ENCODE measurements around the gene INPP4B. TPM values are rescaled to one million over a fixed set of nuclear protein-coding genes. Genes with fewer than 3 reads are reported as not detected.

Gene INPP4B
- total RNA-seq, 1 donor from 2014 or later = 10.9 TPM

GRCh38 chr4:142142366-142143054 lies 703.6 kb downstream of the INPP4B start:
- no peak for TF ChIP-seq CTCF (IDR thresholded peaks at IDR 0.05; ENCODE audit: insufficient read depth, low read length, poor library complexity, severe bottlenecking)
- no peaks in the 10 kb centered on the region for H3K27me3 ChIP-seq (ENCODE audit: control insufficient read depth, insufficient read depth, low read length)
- H3K4me3 ChIP-seq (ENCODE audit: low read depth, low read length) = no peak overlapping the region
- H3K36me3 ChIP-seq (ENCODE audit: control insufficient read depth, insufficient read depth, low read length) = no peaks in the 10 kb centered on the region
- DNase-seq (ENCODE audit: low read depth) = no peak

GRCh38 chr4:142141224-142141623 lies 704.9 kb downstream of the INPP4B start:
- H3K4me3 ChIP-seq (ENCODE audit: low read depth, low read length) = no peak overlapping the region
- no peaks in the 10 kb centered on the region for H3K36me3 ChIP-seq (ENCODE audit: control insufficient read depth, insufficient read depth, low read length)
- H3K27me3 ChIP-seq (ENCODE audit: control insufficient read depth, insufficient read depth, low read length) = no peaks in the 10 kb centered on the region
- no peak for TF ChIP-seq CTCF (IDR thresholded peaks at IDR 0.05; ENCODE audit: insufficient read depth, low read length, poor library complexity, severe bottlenecking)
- no peak for DNase-seq (ENCODE audit: low read depth)

- Histone ChIP-seq H3K36me3 (ENCODE audit: control insufficient read depth, insufficient read depth, low read length) (no peaks in the 10 kb centered on the region), H3K4me3 (ENCODE audit: low read depth, low read length) (no peak overlapping the region), H3K27me3 (ENCODE audit: control insufficient read depth, insufficient read depth, low read length) (no peaks in the 10 kb centered on the region)
- TF ChIP-seq CTCF (IDR thresholded peaks at IDR 0.05; ENCODE audit: insufficient read depth, low read length, poor library complexity, severe bottlenecking) = no peak
- DNase-seq (ENCODE audit: low read depth) = no peak
Observed at GRCh38 chr4:142130666-142131065, 715.4 kb downstream of the INPP4B start.

DNA sequence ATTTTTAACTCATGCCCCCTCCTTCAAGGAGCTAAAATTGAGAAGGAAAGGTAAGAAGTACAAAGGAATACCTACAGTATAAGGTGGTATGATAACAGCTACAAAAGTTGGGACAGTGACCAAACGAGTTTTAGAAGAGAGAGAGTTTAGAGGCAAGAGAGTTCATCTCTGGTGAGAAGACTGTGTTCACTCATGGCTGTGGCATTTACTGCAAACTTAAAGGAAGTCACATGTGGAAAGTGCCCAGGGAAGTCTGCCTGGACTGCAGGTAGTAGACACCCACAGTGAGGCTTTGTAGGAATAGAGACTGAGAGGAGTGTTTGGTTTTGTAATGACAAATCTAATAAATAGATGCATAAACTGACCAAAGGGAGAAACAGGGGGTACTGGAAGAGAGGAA lies 716.2 kb downstream of the INPP4B start:
- H3K4me3 ChIP-seq (ENCODE audit: low read depth, low read length) = no peak overlapping the region
- TF ChIP-seq CTCF (IDR thresholded peaks at IDR 0.05; ENCODE audit: insufficient read depth, low read length, poor library complexity, severe bottlenecking) = no peak
- no peaks in the 10 kb centered on the region for H3K27me3 ChIP-seq (ENCODE audit: control insufficient read depth, insufficient read depth, low read length)
- DNase-seq (ENCODE audit: low read depth) = no peak
- H3K36me3 ChIP-seq (ENCODE audit: control insufficient read depth, insufficient read depth, low read length) = no peaks in the 10 kb centered on the region

DNA sequence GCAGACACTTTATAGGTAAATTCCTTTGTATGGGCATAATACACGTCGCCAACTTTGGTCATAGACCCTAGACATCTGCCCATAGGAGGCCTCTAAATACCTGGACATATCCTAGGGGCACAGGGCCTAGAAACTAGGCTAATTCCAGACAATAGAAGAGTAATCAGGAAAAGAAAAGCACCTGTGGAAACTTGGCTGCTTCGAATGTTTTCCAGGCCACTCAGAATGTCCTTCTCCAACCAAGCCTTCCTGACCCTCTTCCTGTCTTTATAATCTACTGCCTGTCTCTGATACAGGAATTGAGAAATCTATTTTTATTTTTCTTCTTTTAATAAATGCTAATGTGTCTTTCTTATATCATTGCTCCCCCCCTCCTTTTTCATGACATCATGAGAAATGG lies 716.6 kb downstream of the INPP4B start:
- DNase-seq (ENCODE audit: low read depth) = no peak
- no peaks in the 10 kb centered on the region for H3K27me3 ChIP-seq (ENCODE audit: control insufficient read depth, insufficient read depth, low read length)
- no peak for TF ChIP-seq CTCF (IDR thresholded peaks at IDR 0.05; ENCODE audit: insufficient read depth, low read length, poor library complexity, severe bottlenecking)
- H3K4me3 ChIP-seq (ENCODE audit: low read depth, low read length) = no peak overlapping the region
- no peaks in the 10 kb centered on the region for H3K36me3 ChIP-seq (ENCODE audit: control insufficient read depth, insufficient read depth, low read length)

DNA sequence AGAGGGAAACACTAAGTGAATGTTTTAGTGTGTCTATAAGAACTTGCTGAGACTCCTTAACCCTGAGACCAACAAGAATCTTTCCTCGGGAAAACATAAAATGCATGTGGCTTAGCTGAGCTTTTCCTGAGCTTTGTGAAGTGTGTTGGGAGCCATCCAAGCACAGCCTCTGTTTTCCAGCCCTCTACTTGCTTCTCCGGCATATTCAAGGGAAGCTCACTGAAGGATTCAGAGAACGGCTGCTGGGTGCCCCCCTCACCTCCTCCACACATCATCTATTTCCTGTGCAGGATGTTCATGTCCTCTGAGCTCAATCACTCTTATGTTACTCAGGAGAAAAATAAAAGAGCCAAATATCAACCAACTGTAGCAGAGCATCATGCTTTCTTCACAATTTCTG lies 717.6 kb downstream of the INPP4B start:
- H3K27me3 ChIP-seq (ENCODE audit: control insufficient read depth, insufficient read depth, low read length) = no peaks in the 10 kb centered on the region
- no peak for TF ChIP-seq CTCF (IDR thresholded peaks at IDR 0.05; ENCODE audit: insufficient read depth, low read length, poor library complexity, severe bottlenecking)
- H3K4me3 ChIP-seq (ENCODE audit: low read depth, low read length) = no peak overlapping the region
- H3K36me3 ChIP-seq (ENCODE audit: control insufficient read depth, insufficient read depth, low read length) = no peaks in the 10 kb centered on the region
- no peak for DNase-seq (ENCODE audit: low read depth)
